Measurements from ENCODE around the gene FAM181B.
"Not testable (repeated sequence)": the region's sequence is repeated elsewhere in the genome, so short reads cannot be mapped to it uniquely, and the experiment has no call there.

The FAM181B gene

GRCh38 chr11:82692981-82693380, 40.7 kb downstream of the FAM181B start:
- Histone ChIP-seq H3K4me1 (ENCODE audit: insufficient read depth, low read length) (no peaks in the 10 kb centered on the region), H3K27me3 (ENCODE audit: insufficient read depth, low read length) (no peaks in the 10 kb centered on the region), H3K9me3 (ENCODE audit: low read length) (no peaks in the 10 kb centered on the region), H3K36me3 (ENCODE audit: insufficient read depth, low read length) (no peaks in the 10 kb centered on the region), H3K4me3 (ENCODE audit: low read length) (no peak overlapping the region), H2AFZ (ENCODE audit: low read depth, low read length) (no peak overlapping the region)

GRCh38 chr11:82689347-82689746, 44.3 kb downstream of the FAM181B start:
- peak overlapping the region; percentile 42 for H3K4me3 ChIP-seq (ENCODE audit: low read length)
- not testable (repeated sequence) for H3K36me3 ChIP-seq (ENCODE audit: insufficient read depth, low read length); H3K4me1 ChIP-seq (ENCODE audit: insufficient read depth, low read length); H3K27me3 ChIP-seq (ENCODE audit: insufficient read depth, low read length); H2AFZ ChIP-seq (ENCODE audit: low read depth, low read length); H3K9me3 ChIP-seq (ENCODE audit: low read length)

DNA sequence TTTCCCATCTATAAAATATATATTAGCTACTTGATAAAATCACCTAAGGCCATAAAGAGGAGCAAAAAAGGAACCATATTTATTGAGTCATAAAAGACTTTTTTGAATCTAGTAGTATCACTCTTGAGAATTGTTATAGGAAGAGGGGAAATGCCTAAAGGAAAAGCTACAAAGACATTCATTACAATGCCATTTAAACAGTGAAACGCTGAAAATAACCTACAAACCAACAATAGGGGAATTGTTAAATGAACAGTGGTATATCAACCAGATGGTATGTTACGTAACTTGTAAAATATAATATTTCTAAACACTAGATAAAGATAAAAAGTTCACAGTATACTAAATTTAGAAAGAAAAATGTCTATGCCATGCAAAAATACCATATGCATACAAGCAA, 47.5 kb downstream of the FAM181B start:
- H3K4me3 ChIP-seq (ENCODE audit: low read length) = no peak overlapping the region
- no peak overlapping the region for H2AFZ ChIP-seq (ENCODE audit: low read depth, low read length)
- H3K27me3 ChIP-seq (ENCODE audit: insufficient read depth, low read length) = no peaks in the 10 kb centered on the region
- no peaks in the 10 kb centered on the region for H3K36me3 ChIP-seq (ENCODE audit: insufficient read depth, low read length)
- H3K9me3 ChIP-seq (ENCODE audit: low read length) = no peaks in the 10 kb centered on the region
- no peaks in the 10 kb centered on the region for H3K4me1 ChIP-seq (ENCODE audit: insufficient read depth, low read length)

DNA sequence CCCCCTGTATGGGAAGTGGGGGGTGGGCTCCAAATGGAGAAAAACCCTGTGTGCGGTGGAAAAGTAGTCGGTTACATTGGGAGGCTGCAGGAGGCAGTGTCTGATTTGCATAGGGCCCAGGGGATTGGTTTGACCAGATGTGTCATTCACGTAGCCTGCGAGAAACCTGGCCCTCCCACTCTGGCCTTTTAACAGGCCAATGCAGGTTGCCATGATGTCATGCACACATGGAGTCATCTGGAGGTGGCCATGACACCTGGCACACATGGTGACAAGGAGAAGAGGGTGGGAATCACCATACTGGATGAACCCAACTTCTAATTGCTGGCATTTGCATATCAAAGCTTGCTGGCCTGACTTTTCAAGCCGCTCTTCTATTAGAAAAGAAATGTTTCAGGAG, 50.6 kb downstream of the FAM181B start:
- Histone ChIP-seq H3K27me3 (ENCODE audit: insufficient read depth, low read length) (no peaks in the 10 kb centered on the region), H3K9me3 (ENCODE audit: low read length) (no peaks in the 10 kb centered on the region), H3K36me3 (ENCODE audit: insufficient read depth, low read length) (no peaks in the 10 kb centered on the region), H2AFZ (ENCODE audit: low read depth, low read length) (no peak overlapping the region), H3K4me3 (ENCODE audit: low read length) (no peak overlapping the region), H3K4me1 (ENCODE audit: insufficient read depth, low read length) (no peaks in the 10 kb centered on the region)

DNA sequence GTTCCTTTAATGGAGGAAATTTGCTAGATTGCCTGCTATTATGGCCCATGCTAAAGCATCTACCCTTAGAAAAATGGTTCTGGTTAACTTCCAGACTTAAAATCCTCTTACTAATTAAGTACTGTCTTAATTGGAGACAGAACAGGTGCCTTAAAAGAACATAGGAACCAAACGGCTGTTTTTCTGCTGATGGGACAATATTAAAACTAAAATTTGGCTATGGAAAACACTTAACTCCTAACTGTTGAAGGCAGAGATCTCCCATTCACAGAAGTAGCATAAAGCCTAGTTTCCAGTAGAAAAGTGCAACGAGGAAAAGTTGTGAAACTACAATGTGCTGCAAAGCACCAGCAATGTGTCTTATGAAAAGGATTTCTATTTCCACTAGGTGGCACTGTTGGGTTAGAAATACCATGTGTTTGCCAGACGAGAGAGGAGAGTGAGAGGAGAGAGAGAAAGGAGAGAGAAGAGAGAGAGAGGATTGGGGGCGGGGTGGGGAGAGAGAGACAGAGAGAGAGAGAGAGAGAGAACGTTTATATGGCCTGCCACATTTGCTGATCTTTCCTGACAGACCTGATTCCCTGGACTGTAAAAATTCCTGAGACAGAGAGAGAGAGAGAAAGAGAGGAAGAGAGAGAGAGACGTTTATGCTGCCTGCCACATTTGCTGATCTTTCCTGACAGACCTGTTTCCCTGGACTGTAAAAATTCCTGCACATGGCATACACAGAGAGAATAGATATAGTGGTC, 51.5 kb downstream of the FAM181B start:
- Histone ChIP-seq H3K4me1 (ENCODE audit: insufficient read depth, low read length) (no peaks in the 10 kb centered on the region), H2AFZ (ENCODE audit: low read depth, low read length) (no peak overlapping the region), H3K27me3 (ENCODE audit: insufficient read depth, low read length) (no peaks in the 10 kb centered on the region), H3K4me3 (ENCODE audit: low read length) (no peak overlapping the region), H3K9me3 (ENCODE audit: low read length) (no peaks in the 10 kb centered on the region), H3K36me3 (ENCODE audit: insufficient read depth, low read length) (no peaks in the 10 kb centered on the region)

GRCh38 chr11:82680252-82680651, 53.4 kb downstream of the FAM181B start:
- Histone ChIP-seq H3K36me3 (ENCODE audit: insufficient read depth, low read length) (no peaks in the 10 kb centered on the region), H3K27me3 (ENCODE audit: insufficient read depth, low read length) (no peaks in the 10 kb centered on the region), H3K9me3 (ENCODE audit: low read length) (no peaks in the 10 kb centered on the region), H3K4me3 (ENCODE audit: low read length) (no peak overlapping the region), H3K4me1 (ENCODE audit: insufficient read depth, low read length) (no peaks in the 10 kb centered on the region), H2AFZ (ENCODE audit: low read depth, low read length) (no peak overlapping the region)
